AG09309 (cell line): ENCODE results near the gene NECAB2.

Experiments
- DNase-seq: peaks from one replicate; pipeline ENCODE4 v3.0.0-alpha.2; 2010; ENCODE audit warnings: low read depth
- H3K4me3 ChIP-seq: 2 replicates; pipeline ENCODE4 v1.5.1; 2011; ENCODE audit warnings: mild to moderate bottlenecking, low read depth, low read length, moderate library complexity; ENCODE audit not compliant: control insufficient read depth
- CTCF ChIP-seq: IDR thresholded peaks from 2 replicates; pipeline ENCODE4 v1.5.1; 2011; ENCODE audit warnings: mild to moderate bottlenecking, low read depth, low read length, inconsistent platforms; ENCODE audit not compliant: insufficient read depth, control insufficient read depth; ENCODE audit errors: missing control alignments

Gene NECAB2

GRCh38 chr16:84014570-84015327 lies 46.7 kb downstream of the NECAB2 start:
- TF ChIP-seq CTCF: no peak
- no peak for DNase-seq
- H3K4me3 ChIP-seq: no peak overlapping the region

DNA sequence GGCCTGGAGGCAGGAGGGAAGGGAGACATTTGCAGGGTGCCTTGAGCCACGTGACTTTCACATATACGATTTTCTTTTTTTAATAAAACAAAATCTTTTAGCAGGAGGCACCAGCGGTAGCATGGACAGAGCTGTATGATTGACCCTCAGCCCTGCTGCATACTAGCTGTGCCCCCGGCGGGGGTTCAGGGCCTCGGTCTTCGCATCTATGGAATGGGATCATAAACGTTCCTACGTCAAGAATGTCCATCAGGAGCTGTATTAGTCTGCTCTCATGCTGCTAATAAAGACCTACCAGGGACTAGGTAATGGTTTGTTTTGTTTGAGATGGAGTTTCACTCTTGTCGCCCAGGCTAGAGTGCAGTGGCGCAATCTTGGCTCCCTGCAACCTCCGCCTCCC lies 47.4 kb downstream of the NECAB2 start:
- DNase-seq: no peak
- TF ChIP-seq CTCF: no peak
- H3K4me3 ChIP-seq: no peak overlapping the region

DNA sequence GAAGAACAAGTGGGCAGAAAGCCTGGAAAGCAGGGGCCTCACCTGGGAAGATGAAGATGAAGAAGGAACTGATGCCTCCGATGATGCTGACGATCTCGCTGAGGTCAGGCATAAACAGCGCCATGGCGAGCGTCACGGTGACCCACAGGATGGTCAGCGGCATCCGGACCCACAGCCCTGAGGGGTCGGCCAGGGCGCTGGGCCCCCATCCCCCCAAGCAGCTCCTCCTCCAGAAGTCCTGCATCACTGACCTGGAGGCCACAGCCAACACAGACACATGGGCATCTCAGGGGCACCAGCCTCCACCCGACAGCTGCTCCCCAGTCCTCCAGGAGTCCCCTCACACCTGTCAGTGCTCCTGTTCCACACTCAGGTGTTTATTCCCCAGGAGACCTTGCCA lies 48.4 kb downstream of the NECAB2 start:
- H3K4me3 ChIP-seq: no peak overlapping the region
- DNase-seq: no peak
- no peak for TF ChIP-seq CTCF

DNA sequence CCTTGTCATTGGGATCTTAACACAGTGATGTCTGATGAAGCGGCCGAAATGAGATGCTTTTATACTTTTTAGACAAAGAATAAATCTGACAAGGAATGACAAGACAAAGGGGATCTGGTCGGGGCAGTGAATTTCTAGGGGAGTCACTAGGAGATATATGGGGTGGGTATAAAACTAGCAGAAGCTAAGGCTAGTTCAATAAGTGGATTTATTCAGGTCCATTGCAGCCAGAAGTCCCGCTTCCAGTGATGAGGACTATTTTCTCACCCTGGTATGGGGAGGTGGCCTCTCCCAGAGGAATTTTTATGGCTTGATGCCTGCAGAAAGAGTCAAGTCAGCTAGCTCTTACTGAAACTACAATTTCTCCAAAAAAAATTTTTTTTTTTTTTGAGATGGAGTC lies 50.7 kb downstream of the NECAB2 start:
- DNase-seq: no peak
- no peak overlapping the region for H3K4me3 ChIP-seq
- no peak for TF ChIP-seq CTCF

GRCh38 chr16:84020353-84020752 lies 52.3 kb downstream of the NECAB2 start:
- no peak for DNase-seq
- no peak overlapping the region for H3K4me3 ChIP-seq
- no peak for TF ChIP-seq CTCF

DNA sequence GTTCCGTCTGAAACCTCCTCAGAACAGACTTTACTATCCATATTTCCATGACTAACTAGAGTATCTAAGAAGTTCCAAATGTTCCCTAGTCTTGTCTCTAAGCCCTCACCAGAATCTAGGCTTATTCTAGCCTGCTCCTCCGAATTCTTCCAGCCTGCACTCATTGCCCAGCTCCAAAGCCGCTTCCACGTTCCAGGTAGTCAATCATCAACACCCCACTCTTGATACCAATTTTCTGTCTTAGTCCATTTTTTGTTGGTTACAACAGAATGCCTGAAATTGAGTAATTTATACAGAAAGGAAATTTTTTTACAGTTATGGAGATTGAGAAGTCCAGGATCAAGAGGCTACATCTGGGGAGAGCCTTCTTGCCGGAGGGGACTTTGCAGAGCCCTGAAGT lies 53.4 kb downstream of the NECAB2 start:
- no peak for DNase-seq
- TF ChIP-seq CTCF: no peak
- H3K4me3 ChIP-seq: no peak overlapping the region
